ENCODE results near the gene TMEM212. TPM values are rescaled to one million over a fixed set of nuclear protein-coding genes. Genes with fewer than 3 reads are reported as not detected.

Gene TMEM212
- total and polyA plus RNA-seq, 2 donors (not counting 3 experiments of a cell fraction or from before 2014, with no cell fraction given): not detected

GRCh38 chr3:171890398-171890797 is 47.2 kb downstream of the TMEM212 start:
- intact Hi-C loops (cut with micrococcal nuclease): no loop called here
- no peaks in the 10 kb centered on the region for H3K9me1 ChIP-seq (replicated peaks; ENCODE audit: control insufficient read depth, extremely low read depth, insufficient read depth, low read length)
- BruUV-seq (replicated peaks): no TSS peak
- H4K20me1 ChIP-seq (replicated peaks; ENCODE audit: control insufficient read depth, extremely low read depth, insufficient read depth, low read length): no peaks in the 10 kb centered on the region
- H3K9me3 ChIP-seq (replicated peaks; ENCODE audit: control insufficient read depth, insufficient read depth, low read length): no peaks in the 10 kb centered on the region
- DNase-seq (ENCODE audit: low read depth, low spot score): no peak
- H3K4me2 ChIP-seq (ENCODE audit: insufficient read depth, low read length): no peak overlapping the region
- no peak overlapping the region for H2AFZ ChIP-seq (ENCODE audit: low read depth, low read length)
- FAIRE-seq: no peak
- H3K27me3 ChIP-seq (ENCODE audit: control insufficient read depth in 2 of 2, insufficient read depth in 2 of 2, low read length in 2 of 2): no peaks in the 10 kb centered on the region
- H3K36me3 ChIP-seq (ENCODE audit: control insufficient read depth in 2 of 2, extremely low read depth in 1 of 2, insufficient read depth in 2 of 2, low read length in 2 of 2): no peaks in the 10 kb centered on the region
- no peak overlapping the region for H3K4me3 ChIP-seq (replicated peaks in 1 of 3; ENCODE audit: insufficient read depth in 1 of 3, low read depth in 1 of 3, low read length in 3 of 3)
- ChIA-PET POLR2A (interaction anchor here (0.6 kb wide), 1 partner anchor 425 kb away, joined by 5 read pairs; no protein-coding TSS in a partner anchor), CTCF (interaction anchor here (1.6 kb wide), 1 partner anchor 118 kb away, joined by 3 read pairs; no protein-coding TSS in a partner anchor)
- no peak overlapping the region for H3K9ac ChIP-seq (replicated peaks; ENCODE audit: extremely low read depth, insufficient read depth, low read length)
- dilution Hi-C loops (cut with MboI; ENCODE audit: extremely low pct_ligation_motif_present, low sequenced_read_pairs): no loop called here
- no peaks in the 10 kb centered on the region for H3K79me2 ChIP-seq (ENCODE audit: control insufficient read depth, insufficient read depth, low read length)
- no peak overlapping the region for H3K27ac ChIP-seq (ENCODE audit: insufficient read depth, low read depth, low read length)
- TF ChIP-seq FOS (IDR thresholded peaks at IDR 0.05; ENCODE audit: borderline replicate concordance, insufficient read depth, low read length): no peak
- TF ChIP-seq POLR2AphosphoS5 (IDR thresholded peaks at IDR 0.05; ENCODE audit: insufficient read depth, low read depth, low read length): no peak
- no peak for TF ChIP-seq GATA2 (IDR thresholded peaks at IDR 0.05; ENCODE audit: insufficient read depth, insufficient read length, low read depth, low read length)
- no peak for TF ChIP-seq MAX (IDR thresholded peaks at IDR 0.05; ENCODE audit: insufficient read depth, insufficient read length)
- no peak for TF ChIP-seq JUN (IDR thresholded peaks at IDR 0.05; ENCODE audit: borderline replicate concordance, insufficient read depth, insufficient read length, low read depth)
- TF ChIP-seq, protein P1, sequence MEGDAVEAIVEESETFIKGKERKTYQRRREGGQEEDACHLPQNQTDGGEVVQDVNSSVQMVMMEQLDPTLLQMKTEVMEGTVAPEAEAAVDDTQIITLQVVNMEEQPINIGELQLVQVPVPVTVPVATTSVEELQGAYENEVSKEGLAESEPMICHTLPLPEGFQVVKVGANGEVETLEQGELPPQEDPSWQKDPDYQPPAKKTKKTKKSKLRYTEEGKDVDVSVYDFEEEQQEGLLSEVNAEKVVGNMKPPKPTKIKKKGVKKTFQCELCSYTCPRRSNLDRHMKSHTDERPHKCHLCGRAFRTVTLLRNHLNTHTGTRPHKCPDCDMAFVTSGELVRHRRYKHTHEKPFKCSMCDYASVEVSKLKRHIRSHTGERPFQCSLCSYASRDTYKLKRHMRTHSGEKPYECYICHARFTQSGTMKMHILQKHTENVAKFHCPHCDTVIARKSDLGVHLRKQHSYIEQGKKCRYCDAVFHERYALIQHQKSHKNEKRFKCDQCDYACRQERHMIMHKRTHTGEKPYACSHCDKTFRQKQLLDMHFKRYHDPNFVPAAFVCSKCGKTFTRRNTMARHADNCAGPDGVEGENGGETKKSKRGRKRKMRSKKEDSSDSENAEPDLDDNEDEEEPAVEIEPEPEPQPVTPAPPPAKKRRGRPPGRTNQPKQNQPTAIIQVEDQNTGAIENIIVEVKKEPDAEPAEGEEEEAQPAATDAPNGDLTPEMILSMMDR (IDR thresholded peaks at IDR 0.05; ENCODE audit: extremely low read depth in 1 of 2, insufficient read depth in 1 of 2, low read depth in 1 of 2, low read length in 2 of 2): no peak
- no peak for TF ChIP-seq EZH2 (IDR thresholded peaks at IDR 0.05; ENCODE audit: borderline replicate concordance, low read depth, low read length, severe bottlenecking)
- TF ChIP-seq POLR2A (IDR thresholded peaks at IDR 0.05; ENCODE audit: low read depth, low read length): no peak
- no peak for TF ChIP-seq MYC (IDR thresholded peaks at IDR 0.05; ENCODE audit: low read depth, low read length)
- H3K4me1 ChIP-seq (ENCODE audit: control insufficient read depth, extremely low read depth, insufficient read depth, low read length): no peaks in the 10 kb centered on the region

All from endothelial cell of umbilical vein (primary cell).